Measurements from ENCODE around the gene FAM186B.

The FAM186B gene

GRCh38 chr12:49584591-49584990 is 20.8 kb downstream of the FAM186B start:
- Histone ChIP-seq H4K20me1 (ENCODE audit: insufficient read depth, low read length) (no peaks in the 10 kb centered on the region), H3K27me3 (ENCODE audit: insufficient read depth, low read length) (no peaks in the 10 kb centered on the region), H3K9me3 (ENCODE audit: low read length) (no peaks in the 10 kb centered on the region), H3K4me3 (ENCODE audit: low read depth, low read length, poor library complexity, severe bottlenecking) (no peak overlapping the region), H3K4me1 (ENCODE audit: insufficient read depth, low read length, severe bottlenecking) (peaks cover 4% of the 10 kb centered on the region), H3K9me2 (ENCODE audit: low read depth, low read length) (no peaks in the 10 kb centered on the region), H3K4me2 (ENCODE audit: low read length) (no peak overlapping the region), H3K36me3 (ENCODE audit: insufficient read depth, low read length) (peaks cover 4% of the 10 kb centered on the region; the same call in 1 of the 2 replicates), H3K79me2 (ENCODE audit: insufficient read depth, low read length) (no peaks in the 10 kb centered on the region), H3K9ac (ENCODE audit: low read length) (no peak overlapping the region), H2AFZ (ENCODE audit: low read length) (no peak overlapping the region), H3F3A (ENCODE audit: insufficient read depth, low read length) (no peaks in the 10 kb centered on the region), H3K27ac (ENCODE audit: low read depth, low read length, poor library complexity, severe bottlenecking) (no peak overlapping the region)
- TF ChIP-seq EZH2 (IDR thresholded peaks at IDR 0.05; ENCODE audit: borderline replicate concordance, low read length) (no peak), CTCF (IDR thresholded peaks at IDR 0.05; ENCODE audit: low read length) (no peak)

- peaks cover 4% of the 10 kb centered on the region; the same call in 1 of the 2 replicates for H3K36me3 ChIP-seq (ENCODE audit: insufficient read depth, low read length)
- H3K4me1 ChIP-seq (ENCODE audit: insufficient read depth, low read length, severe bottlenecking): peaks cover 4% of the 10 kb centered on the region
Observed at GRCh38 chr12:49583366-49584094, 21.9 kb downstream of the FAM186B start.

DNA sequence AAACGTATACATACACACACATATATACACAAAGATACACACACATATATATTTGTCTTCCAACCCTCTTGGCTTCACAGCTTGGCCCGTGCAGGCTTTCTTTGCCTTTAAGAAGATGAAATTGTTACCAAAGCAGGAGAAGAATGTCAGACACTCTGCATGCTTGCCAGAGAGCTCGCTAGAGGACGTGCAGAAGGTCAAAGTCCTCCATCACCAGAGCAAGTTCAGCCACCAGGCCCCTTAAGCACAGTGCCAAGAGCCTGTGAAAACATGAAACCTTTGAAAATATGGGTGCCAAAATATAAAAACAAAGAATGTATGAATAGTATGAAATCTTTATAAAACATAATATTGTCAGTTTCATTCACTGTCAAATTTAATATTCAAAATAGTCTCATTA is 22.6 kb downstream of the FAM186B start:
- H2AFZ ChIP-seq (ENCODE audit: low read length): no peak overlapping the region
- H3F3A ChIP-seq (ENCODE audit: insufficient read depth, low read length): no peaks in the 10 kb centered on the region
- no peaks in the 10 kb centered on the region for H3K27me3 ChIP-seq (ENCODE audit: insufficient read depth, low read length)
- TF ChIP-seq EZH2 (IDR thresholded peaks at IDR 0.05; ENCODE audit: borderline replicate concordance, low read length) (no peak), CTCF (IDR thresholded peaks at IDR 0.05; ENCODE audit: low read length) (no peak)
- no peaks in the 10 kb centered on the region for H3K79me2 ChIP-seq (ENCODE audit: insufficient read depth, low read length)
- no peak overlapping the region for H3K4me3 ChIP-seq (ENCODE audit: low read depth, low read length, poor library complexity, severe bottlenecking)
- no peaks in the 10 kb centered on the region for H3K9me3 ChIP-seq (ENCODE audit: low read length)
- H4K20me1 ChIP-seq (ENCODE audit: insufficient read depth, low read length): no peaks in the 10 kb centered on the region
- peaks cover 5% of the 10 kb centered on the region; the same call in 1 of the 2 replicates for H3K36me3 ChIP-seq (ENCODE audit: insufficient read depth, low read length)
- H3K4me2 ChIP-seq (ENCODE audit: low read length): no peak overlapping the region
- no peak overlapping the region for H3K27ac ChIP-seq (ENCODE audit: low read depth, low read length, poor library complexity, severe bottlenecking)
- H3K9me2 ChIP-seq (ENCODE audit: low read depth, low read length): no peaks in the 10 kb centered on the region
- H3K4me1 ChIP-seq (ENCODE audit: insufficient read depth, low read length, severe bottlenecking): peaks cover 4% of the 10 kb centered on the region
- no peak overlapping the region for H3K9ac ChIP-seq (ENCODE audit: low read length)

More at GRCh38 chr12:49583366-49584094, 21.9 kb downstream of the FAM186B start:
- no peaks in the 10 kb centered on the region for H3K9me3 ChIP-seq (ENCODE audit: low read length)
- H3K9me2 ChIP-seq (ENCODE audit: low read depth, low read length): no peaks in the 10 kb centered on the region
- no peak for TF ChIP-seq CTCF (IDR thresholded peaks at IDR 0.05; ENCODE audit: low read length)
- no peak for TF ChIP-seq EZH2 (IDR thresholded peaks at IDR 0.05; ENCODE audit: borderline replicate concordance, low read length)
- no peaks in the 10 kb centered on the region for H3K79me2 ChIP-seq (ENCODE audit: insufficient read depth, low read length)
- no peak overlapping the region for H3K9ac ChIP-seq (ENCODE audit: low read length)
- no peak overlapping the region for H3K4me2 ChIP-seq (ENCODE audit: low read length)
- H3K4me3 ChIP-seq (ENCODE audit: low read depth, low read length, poor library complexity, severe bottlenecking): no peak overlapping the region
- no peaks in the 10 kb centered on the region for H3K27me3 ChIP-seq (ENCODE audit: insufficient read depth, low read length)
- H2AFZ ChIP-seq (ENCODE audit: low read length): no peak overlapping the region
- H3K27ac ChIP-seq (ENCODE audit: low read depth, low read length, poor library complexity, severe bottlenecking): no peak overlapping the region
- no peaks in the 10 kb centered on the region for H3F3A ChIP-seq (ENCODE audit: insufficient read depth, low read length)
- H4K20me1 ChIP-seq (ENCODE audit: insufficient read depth, low read length): no peaks in the 10 kb centered on the region
